B cell (primary cell): ENCODE measurements around the gene STMN3. TPM values are rescaled to one million over a fixed set of nuclear protein-coding genes. Genes with fewer than 3 reads are reported as not detected.

Source experiments
- ATAC-seq: fragments of 200-7000 bp; cut with Tn5 transposase; one replicate; pipeline ENCODE4 v1.10.0; 2021; ENCODE audit warnings: low read depth, mild to moderate bottlenecking, moderate number of reproducible peaks, moderate library complexity
- CTCF ChIA-PET: fragments of 350-600 bp; sonication (Branson Sonifier 250); formaldehyde crosslinking; loops from one replicate; lab custom pipeline; 2021; ENCODE audit warnings: antibody characterized with exemption, inconsistent platforms; lab: Charles Lee
- POLR2A ChIA-PET: fragments of 350-600 bp; sonication (Branson Sonifier 250); formaldehyde crosslinking; loops from one replicate; lab custom pipeline; 2021; ENCODE audit warnings: antibody characterized with exemption; lab: Charles Lee
- DNase-seq: peaks from one replicate; pipeline ENCODE4 v3.0.0; 2013
- H2AFZ ChIP-seq: 2 replicates; pipeline ENCODE4 v1.6.1; 2012; ENCODE audit warnings: mild to moderate bottlenecking, low read depth, low read length; ENCODE audit not compliant: insufficient read depth, poor library complexity, severe bottlenecking
- H3K27ac ChIP-seq, 2 donors: 1 replicate in 1 of 2; 2 replicates in 1 of 2; pipeline ENCODE4 v1.5.1; 2012 to 2013; ENCODE audit warnings: low read length in 2 of 2, mild to moderate bottlenecking in 2 of 2, moderate library complexity in 1 of 2
- H3K27me3 ChIP-seq, 4 experiments: fragments of 200-600 bp in 1 of 4; sonication (generic) in 1 of 4; replicated peaks in 1 of 4; 1 replicate in 2 of 4; 2 replicates in 2 of 4; pipeline versions ENCODE4 v1.6.1 to v1.7.0; 2013 to 2016; ENCODE audit warnings: low read length in 3 of 4, mild to moderate bottlenecking in 2 of 4, mixed read lengths in 1 of 4, moderate library complexity in 1 of 4; ENCODE audit not compliant: insufficient read depth in 4 of 4, control insufficient read depth in 3 of 4; ENCODE audit errors: control extremely low read depth in 1 of 4
- H3K36me3 ChIP-seq, 2 experiments: replicated peaks in 1 of 2; 1 replicate in 1 of 2; 2 replicates in 1 of 2; pipeline versions ENCODE4 v1.6.1 to v1.7.1; 2013; ENCODE audit warnings: low read length in 1 of 2; ENCODE audit not compliant: insufficient read depth in 2 of 2, control insufficient read depth in 1 of 2; ENCODE audit errors: control extremely low read depth in 1 of 2, extremely low read depth in 1 of 2
- H3K4me1 ChIP-seq, 2 donors: fragments of 200-600 bp in 1 of 2; sonication (generic) in 1 of 2; 1 replicate in 1 of 2; 2 replicates in 1 of 2; pipeline versions ENCODE4 v1.5.1 to v1.6.1; 2013 to 2017; ENCODE audit warnings: low read length in 2 of 2; ENCODE audit not compliant: control insufficient read depth in 2 of 2, insufficient read depth in 2 of 2
- H3K4me2 ChIP-seq: replicated peaks from 2 replicates; pipeline ENCODE3; 2012; ENCODE audit warnings: mild to moderate bottlenecking, low read depth, low read length; ENCODE audit not compliant: poor library complexity, severe bottlenecking
- H3K4me3 ChIP-seq, 5 experiments: fragments of 200-600 bp in 1 of 5; sonication (generic) in 1 of 5; 1 replicate in 3 of 5; 2 replicates in 2 of 5; pipeline versions ENCODE4 v1.5.1 to v1.7.0; 2011 to 2016; ENCODE audit warnings: low read length in 4 of 5, mild to moderate bottlenecking in 4 of 5, low read depth in 2 of 5, control low read depth in 1 of 5, moderate library complexity in 1 of 5; ENCODE audit not compliant: insufficient read depth in 1 of 5; ENCODE audit errors: control extremely low read depth in 1 of 5, extremely low read depth in 1 of 5
- H3K79me2 ChIP-seq: fragments of 200-600 bp; sonication (generic); one replicate; pipeline ENCODE4 v1.6.0; 2016; ENCODE audit warnings: low read length; ENCODE audit not compliant: control insufficient read depth, insufficient read depth
- H3K9ac ChIP-seq: fragments of 200-600 bp; sonication (generic); 2 replicates; pipeline ENCODE4 v1.6.1; 2017; ENCODE audit warnings: mild to moderate bottlenecking, low read length, moderate library complexity
- H3K9me3 ChIP-seq, 3 donors: one replicate each; pipeline versions ENCODE4 v1.6.1 to v1.7.1; 2013; ENCODE audit warnings: low read length in 2 of 3; ENCODE audit not compliant: control insufficient read depth in 2 of 3, insufficient read depth in 1 of 3; ENCODE audit errors: control extremely low read depth in 1 of 3
- H4K20me1 ChIP-seq: 2 replicates; pipeline ENCODE4 v1.6.0; 2012; ENCODE audit warnings: mild to moderate bottlenecking, low read length; ENCODE audit not compliant: insufficient read depth, control insufficient read depth, poor library complexity, severe bottlenecking
- H3K27ac Mint-ChIP-seq: one replicate; pipeline ENCODE4 v1.8.0; 2021; ENCODE audit warnings: mixed read lengths
- H3K27me3 Mint-ChIP-seq: one replicate; pipeline ENCODE4 v1.8.0; 2021; ENCODE audit warnings: mixed read lengths
- H3K4me1 Mint-ChIP-seq: one replicate; pipeline ENCODE4 v1.8.0; 2021; ENCODE audit warnings: mixed read lengths
- H3K4me3 Mint-ChIP-seq: one replicate; pipeline ENCODE4 v1.8.0; 2021; ENCODE audit warnings: mixed read lengths
- H3K9me3 Mint-ChIP-seq: one replicate; pipeline ENCODE4 v1.8.0; 2022; ENCODE audit warnings: mixed read lengths; ENCODE audit not compliant: insufficient read depth
- EZH2 ChIP-seq: IDR thresholded peaks from 2 replicates; pipeline ENCODE4 v1.6.1; 2012; ENCODE audit warnings: borderline replicate concordance, low read depth, mild to moderate bottlenecking, moderate library complexity, low read length; ENCODE audit not compliant: insufficient read depth, poor library complexity, severe bottlenecking
- WGBS: methylation state at CpG from one replicate; pipeline ENCODE4 v1.1.5; 2013; ENCODE audit warnings: missing lambda C conversion rate; ENCODE audit not compliant: insufficient coverage; 5-methylcytosine and 5-hydroxymethylcytosine counted together
- intact Hi-C: fragments of 100-400 bp; cut with micrococcal nuclease; formaldehyde crosslinking; loops from one replicate; pipeline ENCODE4 v1.10.0; 2022
- polyA plus RNA-seq: library from polyadenylated mRNA; depleted of rRNA; stranded (reverse); fragments of >200 nt; gene quantifications from 2 replicates; pipeline ENCODE4 v1.2.3, GENCODE V29; 2012
- total RNA-seq, 2 donors: library from RNA; stranded (reverse); fragments of 120-200 nt in 1 of 2; gene quantifications; 1 replicate in 1 of 2; 2 replicates in 1 of 2; pipeline versions ENCODE4 v1.2.3 to v1.2.4, GENCODE V29; 2013 to 2022
- TF ChIP-seq, protein P1 (sequence below): fragments of 200-600 bp; IDR thresholded peaks from one replicate; pipeline ENCODE4 v1.8.0; 2022; ENCODE audit warnings: antibody characterized with exemption, mild to moderate bottlenecking

The STMN3 gene
- total and polyA plus RNA-seq, 2 donors (not counting 1 experiment from before 2014, with no cell fraction given) = 35.0 to 59.4 TPM

- Mint-ChIP-seq H3K9me3 (no peaks in the 10 kb centered on the region), H3K27me3 (no peaks in the 10 kb centered on the region), H3K4me1 (peaks cover 16% of the 10 kb centered on the region), H3K4me3 (no peak overlapping the region), H3K27ac (no peak overlapping the region)
- no peak overlapping the region for H2AFZ ChIP-seq
- H3K4me1 ChIP-seq = peaks cover 12 to 18% of the 10 kb centered on the region in 2 donors
- no peak for TF ChIP-seq EZH2
- TF ChIP-seq, protein P1, sequence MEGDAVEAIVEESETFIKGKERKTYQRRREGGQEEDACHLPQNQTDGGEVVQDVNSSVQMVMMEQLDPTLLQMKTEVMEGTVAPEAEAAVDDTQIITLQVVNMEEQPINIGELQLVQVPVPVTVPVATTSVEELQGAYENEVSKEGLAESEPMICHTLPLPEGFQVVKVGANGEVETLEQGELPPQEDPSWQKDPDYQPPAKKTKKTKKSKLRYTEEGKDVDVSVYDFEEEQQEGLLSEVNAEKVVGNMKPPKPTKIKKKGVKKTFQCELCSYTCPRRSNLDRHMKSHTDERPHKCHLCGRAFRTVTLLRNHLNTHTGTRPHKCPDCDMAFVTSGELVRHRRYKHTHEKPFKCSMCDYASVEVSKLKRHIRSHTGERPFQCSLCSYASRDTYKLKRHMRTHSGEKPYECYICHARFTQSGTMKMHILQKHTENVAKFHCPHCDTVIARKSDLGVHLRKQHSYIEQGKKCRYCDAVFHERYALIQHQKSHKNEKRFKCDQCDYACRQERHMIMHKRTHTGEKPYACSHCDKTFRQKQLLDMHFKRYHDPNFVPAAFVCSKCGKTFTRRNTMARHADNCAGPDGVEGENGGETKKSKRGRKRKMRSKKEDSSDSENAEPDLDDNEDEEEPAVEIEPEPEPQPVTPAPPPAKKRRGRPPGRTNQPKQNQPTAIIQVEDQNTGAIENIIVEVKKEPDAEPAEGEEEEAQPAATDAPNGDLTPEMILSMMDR = no peak
- no peak for DNase-seq
- 97% methylated on average over 26 of the region's 33 CpGs for WGBS
- H3K36me3 ChIP-seq = peaks cover 0 to 23% of the 10 kb centered on the region in 2 experiments
- H3K4me2 ChIP-seq = no peak overlapping the region
- no peak for ATAC-seq
- H3K9me3 ChIP-seq = no peaks in the 10 kb centered on the region
- ChIA-PET CTCF (interaction anchor here (1.2 kb wide), 1 partner anchor 13 kb away, joined by 4 read pairs; no protein-coding TSS in a partner anchor), POLR2A (interaction anchor here (1.4 kb wide), 1 partner anchor 20 kb away, joined by 3 read pairs; no protein-coding TSS in a partner anchor)
- peaks cover 18% of the 10 kb centered on the region for H3K79me2 ChIP-seq
- no peak overlapping the region for H3K4me3 ChIP-seq
- no peak overlapping the region for H3K9ac ChIP-seq
- intact Hi-C loops = no loop called here
- no peaks in the 10 kb centered on the region for H3K27me3 ChIP-seq
- H4K20me1 ChIP-seq = no peaks in the 10 kb centered on the region
- no peak overlapping the region for H3K27ac ChIP-seq
Observed at GRCh38 chr20:63661959-63662812, 9.0 kb upstream of the STMN3 start.

GRCh38 chr20:63661108-63661507 lies 7.9 kb upstream of the STMN3 start:
- POLR2A ChIA-PET = interaction anchor here (1.4 kb wide), 1 partner anchor 19 kb away, joined by 3 read pairs; no protein-coding TSS in a partner anchor
- H3K4me3 Mint-ChIP-seq = no peak overlapping the region

More at GRCh38 chr20:63661108-63661507, 7.9 kb upstream of the STMN3 start:
- Mint-ChIP-seq H3K27ac (no peak overlapping the region), H3K27me3 (no peaks in the 10 kb centered on the region), H3K4me1 (peaks cover 16% of the 10 kb centered on the region), H3K9me3 (no peaks in the 10 kb centered on the region)
- H3K27me3 ChIP-seq = peaks cover 0 to 4% (median 0%) of the 10 kb centered on the region in 4 experiments
- intact Hi-C loops = no loop called here
- TF ChIP-seq EZH2 = no peak
- TF ChIP-seq, protein P1 = no peak
- no peak overlapping the region for H3K9ac ChIP-seq
- H3K9me3 ChIP-seq = no peaks in the 10 kb centered on the region
- H3K27ac ChIP-seq = no peak overlapping the region
- CTCF ChIA-PET = interaction anchor here (0.5 kb wide), 1 partner anchor 61 kb away, joined by 3 read pairs; no protein-coding TSS in a partner anchor
- DNase-seq (no peak), ATAC-seq (no peak)
- peaks cover 0 to 20% of the 10 kb centered on the region in 2 experiments for H3K36me3 ChIP-seq
- 96% methylated on average over 22 of the region's 22 CpGs for WGBS
- no peak overlapping the region for H2AFZ ChIP-seq
- no peak overlapping the region for H3K4me2 ChIP-seq
- no peak overlapping the region for H3K4me3 ChIP-seq
- no peaks in the 10 kb centered on the region for H4K20me1 ChIP-seq
- peaks cover 12 to 21% of the 10 kb centered on the region in 2 donors for H3K4me1 ChIP-seq
- peaks cover 18% of the 10 kb centered on the region for H3K79me2 ChIP-seq
